Measurements from ENCODE around the gene NFRKB. TPM values are rescaled to one million over a fixed set of nuclear protein-coding genes. Genes with fewer than 3 reads are reported as not detected.

Gene NFRKB
- total RNA-seq, 3 donors from 2014 or later (not counting 1 experiment from before 2014, with no cell fraction given): 26.9 to 36.3 (median 35.2) TPM

GRCh38 chr11:129930296-129930695 lies 34.9 kb upstream of the NFRKB start:
- peaks cover 25% of the 10 kb centered on the region for H3K36me3 Mint-ChIP-seq
- H3K27me3 ChIP-seq (ENCODE audit: control insufficient read depth, insufficient read depth, low read length): no peaks in the 10 kb centered on the region

GRCh38 chr11:129929721-129930120 lies 34.3 kb upstream of the NFRKB start:
- Histone ChIP-seq H3K4me3 (ENCODE audit: low read length) (no peak overlapping the region), H3K9me3 (ENCODE audit: control insufficient read depth, insufficient read depth, low read length) (no peaks in the 10 kb centered on the region), H3K4me1 (ENCODE audit: control insufficient read depth, insufficient read depth, low read length) (no peaks in the 10 kb centered on the region), H3K27me3 (ENCODE audit: control insufficient read depth, insufficient read depth, low read length) (no peaks in the 10 kb centered on the region), H3K36me3 (ENCODE audit: control insufficient read depth, insufficient read depth, low read length) (peaks cover 6% of the 10 kb centered on the region), H3K27ac (ENCODE audit: low read length) (no peak overlapping the region)
- TF ChIP-seq CTCF (IDR thresholded peaks at IDR 0.05): no peak
- no peaks in the 10 kb centered on the region for H3K4me1 Mint-ChIP-seq
- no peak overlapping the region for H3K4me3 Mint-ChIP-seq
- DNase-seq: no peak
- no peaks in the 10 kb centered on the region for H3K9me3 Mint-ChIP-seq
- intact Hi-C loops (cut with micrococcal nuclease): loop anchor here (10.0 kb wide), 1 partner anchor 135 kb away; the partner anchor contains the start of gene APLP2
- H3K27ac Mint-ChIP-seq: no peak overlapping the region
- no peaks in the 10 kb centered on the region for H3K27me3 Mint-ChIP-seq (ENCODE audit: low read depth in 2 of 2)
- H3K36me3 Mint-ChIP-seq: peaks cover 19% of the 10 kb centered on the region
- 80% methylated on average over 1 of the region's 2 CpGs for WGBS (ENCODE audit: insufficient coverage)
- ATAC-seq: no peak

More at GRCh38 chr11:129930296-129930695, 34.9 kb upstream of the NFRKB start:
- no peaks in the 10 kb centered on the region for H3K4me1 ChIP-seq (ENCODE audit: control insufficient read depth, insufficient read depth, low read length)
- DNase-seq (no peak), ATAC-seq (no peak)
- H3K27ac ChIP-seq (ENCODE audit: low read length): no peak overlapping the region
- H3K4me3 ChIP-seq (ENCODE audit: low read length): no peak overlapping the region
- no peak for TF ChIP-seq CTCF (IDR thresholded peaks at IDR 0.05)
- Mint-ChIP-seq H3K4me1 (no peaks in the 10 kb centered on the region), H3K4me3 (no peak overlapping the region), H3K27ac (no peak overlapping the region), H3K9me3 (no peaks in the 10 kb centered on the region), H3K27me3 (ENCODE audit: low read depth in 2 of 2) (no peaks in the 10 kb centered on the region)
- H3K36me3 ChIP-seq (ENCODE audit: control insufficient read depth, insufficient read depth, low read length): peaks cover 6% of the 10 kb centered on the region
- WGBS (ENCODE audit: insufficient coverage): 91% methylated on average over 6 of the region's 6 CpGs
- H3K9me3 ChIP-seq (ENCODE audit: control insufficient read depth, insufficient read depth, low read length): no peaks in the 10 kb centered on the region
- intact Hi-C loops (cut with micrococcal nuclease): no loop called here

DNA sequence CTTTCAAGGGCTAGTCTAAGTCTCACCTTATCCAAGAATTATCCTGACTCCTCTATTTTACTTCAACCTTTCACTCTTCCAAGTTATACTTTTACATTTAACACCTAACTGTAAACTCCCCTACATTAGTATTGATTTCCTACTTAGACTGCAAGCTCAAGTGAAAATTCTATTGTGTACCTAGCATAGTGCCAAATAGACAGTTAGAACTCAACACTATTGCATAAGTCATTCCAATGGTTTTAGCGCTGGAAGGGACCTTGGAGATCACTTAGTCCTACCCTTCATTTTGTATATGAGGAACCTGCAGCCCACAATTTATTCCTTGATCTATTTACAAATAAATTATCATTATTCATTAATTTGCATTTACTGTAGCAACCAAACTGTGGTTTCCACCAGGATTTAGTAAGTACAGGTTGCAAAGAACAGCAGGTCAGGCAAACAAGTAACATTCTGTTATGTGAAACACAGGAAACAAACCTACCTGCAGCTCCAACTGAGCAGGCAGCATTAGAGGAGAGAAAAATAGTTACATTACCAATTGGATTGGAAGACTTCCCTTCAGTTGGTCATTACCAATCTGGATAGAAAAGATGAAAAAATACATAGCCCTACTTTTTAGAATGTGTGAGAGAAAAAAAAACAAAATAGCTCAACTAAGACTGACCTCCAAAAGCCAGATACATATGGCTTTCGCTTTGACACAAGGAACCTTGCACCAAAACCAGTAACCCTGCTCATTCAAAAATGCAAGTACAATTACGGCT lies 33.7 kb upstream of the NFRKB start:
- no peaks in the 10 kb centered on the region for H3K4me1 Mint-ChIP-seq
- intact Hi-C loops (cut with micrococcal nuclease): loop anchor here (10.0 kb wide), 1 partner anchor 136 kb away; the partner anchor contains the start of gene APLP2
- H3K27me3 Mint-ChIP-seq (ENCODE audit: low read depth in 2 of 2): no peaks in the 10 kb centered on the region
- Histone ChIP-seq H3K4me3 (ENCODE audit: low read length) (no peak overlapping the region), H3K27ac (ENCODE audit: low read length) (no peak overlapping the region), H3K4me1 (ENCODE audit: control insufficient read depth, insufficient read depth, low read length) (no peaks in the 10 kb centered on the region), H3K27me3 (ENCODE audit: control insufficient read depth, insufficient read depth, low read length) (no peaks in the 10 kb centered on the region), H3K9me3 (ENCODE audit: control insufficient read depth, insufficient read depth, low read length) (no peaks in the 10 kb centered on the region), H3K36me3 (ENCODE audit: control insufficient read depth, insufficient read depth, low read length) (peaks cover 6% of the 10 kb centered on the region)
- no peak overlapping the region for H3K4me3 Mint-ChIP-seq
- WGBS (ENCODE audit: insufficient coverage): 97% methylated on average over 3 of the region's 3 CpGs
- no peak for TF ChIP-seq CTCF (IDR thresholded peaks at IDR 0.05)
- H3K27ac Mint-ChIP-seq: no peak overlapping the region
- no peaks in the 10 kb centered on the region for H3K9me3 Mint-ChIP-seq
- peaks cover 13% of the 10 kb centered on the region for H3K36me3 Mint-ChIP-seq
- DNase-seq (no peak), ATAC-seq (no peak)
